HK-2 (cell line): ENCODE data around the gene ZNF526.
A peak's percentile ranks its signal among the peaks of the same experiment; 100 is the strongest.

Source experiments
- DNase-seq: peaks from one replicate; pipeline ENCODE4 v3.0.0-alpha.2; 2018; ENCODE audit not compliant: unreplicated experiment

Gene ZNF526

GRCh38 chr19:42196011-42197001, 23.8 kb upstream of the ZNF526 start:
- DNase-seq = no peak

DNA sequence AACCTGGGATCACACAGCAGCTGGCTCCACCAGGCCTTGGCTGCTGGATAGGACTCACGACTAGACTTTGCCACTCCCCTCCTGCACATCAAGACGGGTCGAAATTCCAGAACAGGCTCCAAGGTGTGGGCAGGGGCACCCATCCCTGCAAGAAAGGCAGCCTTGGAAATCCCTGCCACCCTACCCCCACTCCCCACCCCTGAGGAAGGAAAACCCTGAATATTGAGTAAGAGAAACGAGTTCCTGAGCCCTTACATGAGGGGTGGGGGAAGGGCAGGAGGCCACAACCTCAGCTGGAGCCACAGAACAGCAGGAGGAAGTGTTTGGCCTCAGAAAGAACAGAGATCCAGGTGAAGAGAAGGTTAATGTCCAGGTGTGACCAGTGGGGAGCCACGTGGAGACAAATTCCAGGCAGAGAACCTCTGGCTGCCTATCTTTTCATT, 22.7 kb upstream of the ZNF526 start:
- no peak for DNase-seq

DNA sequence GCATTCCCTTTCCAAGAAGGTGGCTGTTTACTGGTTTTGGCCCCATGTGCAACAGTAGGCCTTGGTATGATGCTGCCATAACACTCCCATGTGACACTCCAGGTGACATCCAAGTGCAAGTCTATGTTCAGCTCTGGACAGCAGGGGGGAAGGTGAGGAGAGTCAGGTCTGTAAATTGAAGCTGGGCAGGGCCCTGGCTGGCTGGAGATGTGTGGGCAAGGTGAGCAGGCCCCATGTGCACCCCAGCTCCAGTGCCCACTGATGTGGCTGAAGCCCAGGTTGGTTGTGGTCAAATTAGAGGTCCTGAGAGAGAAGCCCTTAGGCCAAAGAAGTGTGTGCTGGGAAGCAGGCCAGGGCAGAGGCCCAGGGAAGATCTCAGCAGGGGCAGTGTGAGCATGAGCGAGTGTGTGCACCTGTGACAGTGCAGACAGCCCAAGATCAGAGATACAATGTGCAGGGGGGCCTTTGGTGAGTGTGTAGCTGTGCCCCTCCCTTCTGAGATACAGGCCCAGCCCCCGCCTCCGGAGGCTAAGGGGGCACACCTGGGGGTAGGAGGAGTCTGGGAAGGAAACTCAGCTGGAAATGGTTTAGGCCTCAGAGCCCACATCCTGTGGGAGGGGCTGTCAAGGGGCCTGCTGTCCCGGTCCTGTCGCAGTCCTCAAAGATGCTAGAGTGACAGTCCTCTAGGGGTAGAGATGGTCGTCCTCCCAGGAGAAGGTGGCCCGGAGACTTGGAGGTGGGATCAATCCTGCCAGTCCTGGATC, 21.3 kb upstream of the ZNF526 start:
- DNase-seq = no peak

- no peak for DNase-seq
These were observed 20.5 kb upstream of the ZNF526 start for GRCh38 chr19:42199440-42200115.

DNA sequence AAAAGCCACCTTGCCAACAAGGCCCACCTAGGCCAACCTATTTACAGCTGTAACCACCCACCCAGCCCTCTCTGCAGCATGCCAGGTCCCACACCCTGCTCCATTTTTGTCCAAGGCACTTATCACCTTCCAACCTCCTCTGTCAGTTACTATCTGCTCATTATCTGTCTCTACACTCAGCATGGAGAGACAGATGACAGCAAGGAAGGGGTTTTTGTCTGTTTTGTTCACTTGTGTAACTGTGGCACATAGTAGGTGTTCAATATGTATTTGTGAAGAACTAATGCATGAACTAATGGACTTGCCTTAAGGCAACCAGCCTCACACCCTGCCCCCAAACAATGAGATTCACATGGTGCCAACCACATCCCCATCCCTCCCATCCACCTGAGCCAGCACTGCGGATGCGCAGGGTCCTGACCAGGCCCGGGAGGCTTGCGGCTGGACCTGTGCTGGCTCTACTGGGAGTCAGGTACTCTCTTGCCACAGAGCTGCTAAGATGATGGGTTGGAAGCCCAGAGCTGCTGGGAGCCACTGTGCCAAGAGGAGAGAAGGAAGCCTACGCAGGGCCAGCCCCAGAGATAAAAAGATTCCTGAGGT, 19.9 kb upstream of the ZNF526 start:
- DNase-seq = no peak

DNA sequence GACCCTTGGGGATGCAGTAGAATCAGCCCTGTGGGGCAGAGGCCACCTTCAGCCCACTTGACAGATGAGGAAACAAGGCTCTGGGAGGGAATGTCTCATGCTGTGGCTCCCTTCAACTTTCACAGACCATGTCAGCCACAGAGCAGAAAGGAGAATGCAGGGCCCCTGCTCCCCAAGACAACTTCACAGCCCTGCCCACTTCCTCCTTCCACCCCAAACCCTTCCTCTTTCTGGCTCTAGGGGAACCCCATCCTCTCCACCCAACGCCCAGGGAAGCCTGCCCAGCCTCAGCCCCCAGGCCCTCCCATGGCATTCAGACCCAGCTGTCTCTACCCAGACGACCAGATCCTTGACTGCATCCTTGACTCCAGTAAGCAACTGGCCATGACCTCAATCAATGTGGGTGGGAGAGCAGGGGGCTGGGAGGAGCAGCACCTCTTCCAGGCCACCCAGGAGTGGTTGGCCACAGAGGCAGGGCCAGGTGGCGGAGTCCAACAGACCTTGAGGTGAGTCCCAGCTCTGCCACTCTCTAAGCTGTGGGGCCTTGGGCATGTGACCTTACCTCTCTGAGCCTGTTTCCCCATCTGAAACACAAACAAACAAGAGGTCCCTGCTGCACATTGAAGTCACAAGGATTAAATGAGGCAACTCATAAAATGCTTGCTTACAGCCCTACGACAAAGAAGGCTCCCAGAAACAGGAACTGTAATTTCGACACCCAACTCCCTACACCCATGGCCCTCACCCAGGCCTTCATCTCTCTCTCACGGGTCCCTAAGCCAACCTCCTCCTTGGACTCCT, 18.4 kb upstream of the ZNF526 start:
- DNase-seq = no peak

DNA sequence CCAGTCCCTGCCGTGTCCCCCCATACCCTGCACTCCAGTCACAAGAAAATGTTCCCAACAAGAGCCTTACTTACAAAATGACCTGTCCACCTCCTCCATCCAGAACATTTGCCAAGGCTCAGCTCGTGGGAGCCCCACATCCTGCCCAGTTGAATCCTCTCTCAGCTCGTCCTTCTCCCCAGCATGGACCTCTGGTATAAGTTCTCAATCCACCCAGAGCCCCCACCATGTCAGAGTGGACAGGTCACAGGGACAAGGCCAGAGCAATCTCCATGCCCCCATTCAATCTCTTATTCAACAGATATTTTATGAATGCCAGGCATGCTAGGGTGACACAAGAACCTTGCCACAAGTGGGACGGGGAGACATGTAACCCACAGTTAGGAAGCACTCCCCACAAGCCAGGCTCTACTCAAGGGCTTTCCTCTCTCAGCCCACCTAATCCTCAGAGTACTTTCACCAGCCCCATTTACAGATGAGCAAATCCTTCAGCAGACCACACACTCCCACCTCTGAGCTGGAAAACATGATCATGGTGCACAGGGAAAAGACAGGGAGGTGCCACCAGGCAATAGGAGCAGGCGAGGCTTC, 17.7 kb upstream of the ZNF526 start:
- DNase-seq = no peak

DNA sequence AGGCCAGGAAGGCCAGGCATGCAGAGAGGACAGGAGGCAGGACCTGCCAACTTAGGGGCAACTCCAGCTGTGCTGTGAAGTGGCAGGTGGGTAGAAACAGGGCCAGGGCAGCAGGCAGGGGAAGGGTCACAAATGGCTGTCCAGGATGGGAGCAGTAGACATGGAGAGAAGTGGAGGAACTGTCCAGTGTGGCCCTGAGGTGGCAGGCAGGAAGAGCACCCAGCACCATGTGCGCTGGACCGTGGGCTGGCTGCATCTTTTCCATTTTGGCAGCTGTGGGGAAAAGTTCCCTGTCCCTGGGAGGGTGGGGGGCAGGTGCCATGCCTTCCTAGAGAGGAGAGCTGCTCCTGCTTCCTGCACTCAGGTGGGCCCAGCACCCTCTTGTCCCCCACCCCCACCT, 16.4 kb upstream of the ZNF526 start:
- DNase-seq = no peak

GRCh38 chr19:42204664-42205063, 15.4 kb upstream of the ZNF526 start:
- DNase-seq = no peak

DNA sequence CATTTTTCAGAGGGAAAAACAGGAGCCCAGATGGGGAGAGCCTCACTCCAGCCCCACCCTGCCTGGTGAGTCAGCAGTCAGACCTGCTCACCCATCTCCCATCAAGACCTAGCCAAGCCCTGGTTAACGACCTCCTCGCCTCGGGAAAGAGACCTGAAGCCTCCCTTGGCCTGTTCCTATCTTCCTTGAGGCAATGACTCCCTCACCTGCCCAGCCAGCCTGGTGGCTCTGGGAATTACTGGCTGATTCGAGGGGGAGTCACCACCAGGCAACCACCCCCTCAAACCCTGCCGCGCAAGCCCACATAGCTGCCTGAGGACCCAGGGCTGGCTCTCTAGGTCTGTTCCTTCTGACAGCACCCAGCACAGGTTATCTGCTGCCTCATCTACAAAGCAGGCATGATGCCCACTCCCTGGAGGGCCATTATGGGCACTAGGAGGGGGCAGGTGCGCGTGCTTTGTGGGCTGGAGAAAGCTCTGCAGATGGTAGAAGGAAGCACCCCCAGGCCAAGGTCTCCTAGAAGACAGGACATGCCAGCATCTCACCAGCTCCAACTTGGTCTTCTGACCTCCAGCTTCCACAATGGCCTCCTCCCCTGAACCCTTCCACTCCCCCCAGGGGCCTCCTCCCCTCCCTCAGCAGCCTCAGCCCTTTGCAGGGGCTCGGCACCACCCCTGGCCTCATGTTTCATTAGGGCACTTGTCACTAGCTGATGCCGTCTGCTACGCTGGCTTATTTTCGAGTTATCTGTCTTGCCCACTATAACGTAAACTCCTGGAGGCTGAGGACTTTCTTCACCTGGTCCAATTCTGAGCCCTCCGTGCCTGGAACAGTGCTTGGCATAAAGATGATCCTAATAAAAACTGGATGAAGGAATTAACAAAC, 13.0 kb upstream of the ZNF526 start:
- DNase-seq = peak; percentile 48

DNA sequence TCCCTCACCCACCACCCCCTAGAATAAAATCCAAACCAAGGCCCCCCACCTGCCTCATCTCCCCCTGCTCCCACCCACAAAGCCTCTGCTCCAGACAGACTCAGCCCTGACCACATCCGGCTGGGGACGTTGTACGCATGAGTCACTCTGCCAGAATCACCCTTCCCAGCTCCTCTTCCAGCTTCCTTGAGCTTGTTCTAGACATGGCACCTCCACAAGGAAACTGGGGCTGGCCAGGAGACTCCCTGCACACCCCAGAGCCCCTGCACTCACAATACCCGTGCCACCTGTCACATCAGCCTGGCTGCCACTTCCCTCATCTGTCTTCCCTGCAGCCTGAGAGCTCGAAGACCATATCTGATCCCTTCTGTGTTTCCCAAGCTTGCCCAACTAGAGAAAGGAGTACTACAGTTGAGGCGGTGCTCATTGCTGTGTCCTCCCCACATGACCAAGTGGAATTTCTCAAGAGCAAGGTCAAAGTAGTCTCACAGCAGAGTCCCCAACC, 12.3 kb upstream of the ZNF526 start:
- peak; percentile 73 for DNase-seq

DNA sequence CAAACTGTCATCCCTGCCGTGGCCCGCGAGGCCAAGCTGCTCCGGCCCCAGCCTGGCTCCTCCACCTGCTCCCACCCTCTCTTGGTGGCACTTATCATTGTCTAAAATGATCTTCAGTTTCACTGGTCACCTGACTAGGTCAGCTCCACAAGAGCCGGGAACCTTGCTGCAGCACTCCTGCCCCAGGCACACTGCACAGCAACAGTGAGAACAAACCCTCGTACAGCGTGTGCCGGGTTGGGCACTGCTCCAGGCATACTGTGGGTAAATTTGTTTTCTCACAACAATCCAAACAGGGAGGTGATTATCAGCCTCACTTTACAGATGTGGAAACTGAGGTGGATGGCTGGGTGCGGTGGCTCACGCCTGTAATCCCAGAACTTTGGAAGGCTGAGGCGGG, 11.5 kb upstream of the ZNF526 start:
- no peak for DNase-seq

- no peak for DNase-seq
These were observed 7.2 kb upstream of the ZNF526 start for GRCh38 chr19:42212886-42213285.

- no peak for DNase-seq
These were observed 5.2 kb upstream of the ZNF526 start for GRCh38 chr19:42214810-42215485.

DNA sequence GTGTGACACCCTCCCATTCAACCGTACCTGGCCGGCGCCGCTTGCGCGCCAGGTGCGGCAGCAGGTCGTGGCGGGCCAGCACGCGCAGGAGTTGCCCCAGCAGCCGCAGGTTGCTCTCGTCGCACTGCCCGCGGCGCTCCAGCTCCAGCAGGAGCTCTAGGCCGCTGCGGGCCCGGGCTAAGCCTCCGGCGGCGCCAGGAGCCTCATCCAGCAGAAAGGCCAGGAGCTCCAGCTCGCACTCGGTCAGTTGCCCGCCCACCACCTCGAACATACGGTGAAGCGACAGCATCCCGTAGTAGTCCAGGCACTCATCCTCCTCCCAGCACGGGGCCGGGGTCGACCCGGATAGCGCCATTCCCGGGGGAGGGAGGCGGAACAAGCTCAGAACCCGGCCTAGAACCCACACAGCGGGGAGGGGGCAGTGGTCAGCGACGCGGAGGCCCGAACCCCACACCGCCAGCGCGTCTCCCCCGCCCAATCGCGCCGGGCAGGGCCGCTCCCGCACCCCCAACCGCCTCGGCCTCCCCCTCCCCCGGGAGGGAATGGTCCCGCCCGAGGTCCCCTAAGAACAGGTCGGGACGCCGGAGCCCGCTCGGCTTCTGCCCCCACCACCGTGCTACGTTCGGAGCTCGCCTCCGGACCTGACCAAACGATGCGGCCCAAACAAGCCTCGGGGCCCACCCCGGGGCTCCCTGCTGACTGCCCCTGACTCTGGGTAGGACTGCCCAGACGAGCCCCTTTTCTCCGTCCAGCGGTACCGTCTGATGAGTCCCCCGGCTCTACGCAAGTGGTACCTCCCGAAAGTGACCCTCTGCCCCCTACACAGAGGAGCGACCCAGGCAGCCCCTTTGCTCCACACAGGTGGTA, 3.2 kb upstream of the ZNF526 start:
- DNase-seq = no peak

DNA sequence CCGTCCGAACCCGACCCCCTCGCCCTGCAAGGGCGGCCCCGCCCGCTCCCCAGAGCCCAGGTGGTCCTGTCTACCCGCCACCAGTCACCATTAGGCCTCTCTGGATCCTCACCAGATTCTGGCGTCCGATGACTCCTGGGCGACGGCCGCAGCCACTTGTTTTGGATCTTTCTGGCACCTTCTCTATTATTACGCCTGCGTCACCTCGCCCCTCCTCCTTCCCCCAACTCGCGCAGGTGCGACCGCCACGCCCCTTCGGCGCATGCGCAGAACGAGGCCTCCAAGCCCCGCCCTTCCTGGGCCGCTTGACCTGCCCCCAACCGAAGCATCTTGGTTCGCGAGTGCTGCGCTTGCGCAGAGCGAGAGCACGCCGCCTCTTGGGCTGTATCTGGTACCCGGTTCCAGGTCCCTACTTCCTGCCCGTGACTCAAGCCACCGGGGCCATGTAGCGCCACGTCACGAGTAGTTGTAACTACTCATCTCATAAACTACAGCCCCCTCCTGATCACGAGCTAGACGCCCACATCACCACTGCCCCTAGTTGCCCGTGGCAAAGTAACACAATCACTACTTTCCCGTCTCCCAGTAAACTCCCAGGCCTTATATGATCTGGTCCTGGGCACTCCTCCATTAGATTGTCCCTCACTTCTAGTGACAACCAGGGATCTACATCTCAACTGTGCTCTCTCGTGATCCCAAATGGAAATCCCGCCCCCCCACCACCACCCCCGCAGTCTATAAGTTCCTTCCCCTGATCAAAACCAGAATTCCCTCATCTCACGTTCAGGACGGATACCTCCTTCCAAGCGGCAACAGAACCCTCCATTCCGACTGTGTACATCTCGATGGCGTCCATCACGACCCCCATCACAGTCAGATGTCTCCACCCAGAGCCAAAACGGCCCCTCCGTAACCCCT, 2.3 kb upstream of the ZNF526 start, which contains the start of gene DEDD2:
Gene DEDD2, minus strand, starts transcription at position 158 of the 918 bp plus-strand sequence. CDS start 670 bp downstream, outside the sequence.
- peak; percentile 100 for DNase-seq

GRCh38 chr19:42220751-42221097, 612 bp downstream of the ZNF526 start:
- no peak for DNase-seq
